HG02610 (cell line): ENCODE data around the gene IGF2BP1.
"Not testable (repeated sequence)": the region's sequence is repeated elsewhere in the genome, so short reads cannot be mapped to it uniquely, and the experiment has no call there.

Source experiments
- ATAC-seq: cut with Tn5 transposase; IDR thresholded peaks from one replicate; pipeline ENCODE4 v1.9.1; 2021; ENCODE audit warnings: mild to moderate bottlenecking, moderate library complexity; ENCODE audit not compliant: unreplicated experiment

Gene IGF2BP1

GRCh38 chr17:49049265-49049664, 52.1 kb downstream of the IGF2BP1 start:
- ATAC-seq = no peak

- no peak for ATAC-seq
Observed at GRCh38 chr17:49050611-49051010, 53.4 kb downstream of the IGF2BP1 start.

GRCh38 chr17:49051269-49051668, 54.1 kb downstream of the IGF2BP1 start:
- no peak for ATAC-seq

DNA sequence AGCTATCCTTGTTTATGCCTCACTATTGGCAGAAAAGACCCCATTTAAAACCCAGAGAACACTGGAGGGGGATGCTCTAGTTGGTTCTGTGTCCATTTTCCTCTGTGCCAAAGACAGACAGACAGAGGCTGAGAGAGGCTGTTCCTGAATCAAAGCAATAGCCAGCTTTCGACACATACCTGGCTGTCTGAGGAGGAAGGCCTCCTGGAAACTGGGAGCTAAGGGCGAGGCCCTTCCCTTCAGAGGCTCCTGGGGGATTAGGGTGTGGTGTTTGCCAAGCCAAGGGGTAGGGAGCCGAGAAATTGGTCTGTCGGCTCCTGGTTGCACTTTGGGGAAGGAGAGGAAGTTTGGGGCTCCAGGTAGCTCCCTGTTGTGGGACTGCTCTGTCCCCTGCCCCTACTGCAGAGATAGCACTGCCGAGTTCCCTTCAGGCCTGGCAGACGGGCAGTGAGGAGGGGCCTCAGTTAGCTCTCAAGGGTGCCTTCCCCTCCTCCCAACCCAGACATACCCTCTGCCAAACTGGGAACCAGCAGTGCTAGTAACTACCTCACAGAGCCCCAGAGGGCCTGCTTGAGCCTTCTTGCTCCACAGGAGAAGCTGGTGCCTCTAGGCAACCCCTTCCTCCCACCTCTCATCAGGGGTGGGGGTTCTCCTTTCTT, 56.1 kb downstream of the IGF2BP1 start:
- ATAC-seq = no peak

DNA sequence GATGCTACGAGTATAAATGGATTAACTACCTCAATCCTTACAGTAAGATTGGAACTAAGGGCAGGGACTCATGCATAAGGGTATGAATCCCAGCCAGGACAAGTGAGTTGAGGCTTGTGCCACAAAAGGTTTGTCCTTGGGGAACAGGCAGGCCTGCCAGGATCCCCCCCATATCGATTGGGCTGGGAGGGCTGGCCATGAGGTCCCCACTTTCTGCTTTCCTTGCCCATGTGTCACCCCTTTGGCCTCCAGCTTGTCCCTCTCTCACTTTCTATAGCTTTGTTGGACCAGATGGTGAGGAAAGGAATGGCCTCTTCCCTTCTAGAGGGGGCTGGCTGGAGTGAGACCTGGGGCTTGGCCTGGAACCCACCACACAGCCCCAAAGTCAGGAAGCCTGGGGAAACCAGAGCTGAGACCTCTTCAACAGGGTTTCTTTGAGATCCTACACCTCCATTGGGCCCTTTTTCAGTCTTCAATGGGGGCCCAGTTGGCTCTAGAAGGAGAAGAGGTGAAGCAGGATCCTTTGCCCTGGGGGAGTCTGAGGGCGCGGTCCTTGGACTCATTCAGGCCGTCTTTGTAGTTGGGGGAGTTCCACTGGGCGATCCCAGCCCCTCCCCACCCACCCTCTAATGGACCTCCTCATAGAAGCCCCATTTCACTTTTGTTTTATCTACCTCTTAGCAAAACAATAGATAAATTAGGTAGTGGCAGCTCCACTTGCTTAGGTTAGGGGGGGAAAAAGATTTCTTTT, 57.3 kb downstream of the IGF2BP1 start:
- no peak for ATAC-seq

GRCh38 chr17:49055181-49055927, 58.2 kb downstream of the IGF2BP1 start:
- ATAC-seq = no peak

DNA sequence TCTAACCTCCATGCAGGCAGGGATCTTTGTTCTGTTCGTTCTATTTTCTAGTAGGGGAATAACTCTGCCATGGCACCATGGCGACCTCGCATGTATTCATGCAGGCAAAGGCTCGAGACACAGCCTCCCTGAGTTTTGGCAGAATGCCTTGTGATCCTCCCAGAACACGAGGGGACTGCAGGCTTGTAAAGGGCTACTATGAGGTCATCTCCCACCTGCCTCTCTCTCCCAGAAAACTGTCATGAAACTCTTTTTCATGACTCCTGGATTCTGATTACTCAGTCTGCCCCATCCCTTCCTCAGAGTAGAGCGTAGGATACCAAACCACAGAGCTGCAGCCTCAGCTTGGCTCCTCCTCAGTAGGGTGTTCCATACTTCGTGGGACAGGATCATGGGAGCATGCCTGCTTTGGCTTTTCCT, 64.3 kb downstream of the IGF2BP1 start:
- ATAC-seq = no peak

- no peak for ATAC-seq
Observed at GRCh38 chr17:49063652-49064051, 66.5 kb downstream of the IGF2BP1 start.

DNA sequence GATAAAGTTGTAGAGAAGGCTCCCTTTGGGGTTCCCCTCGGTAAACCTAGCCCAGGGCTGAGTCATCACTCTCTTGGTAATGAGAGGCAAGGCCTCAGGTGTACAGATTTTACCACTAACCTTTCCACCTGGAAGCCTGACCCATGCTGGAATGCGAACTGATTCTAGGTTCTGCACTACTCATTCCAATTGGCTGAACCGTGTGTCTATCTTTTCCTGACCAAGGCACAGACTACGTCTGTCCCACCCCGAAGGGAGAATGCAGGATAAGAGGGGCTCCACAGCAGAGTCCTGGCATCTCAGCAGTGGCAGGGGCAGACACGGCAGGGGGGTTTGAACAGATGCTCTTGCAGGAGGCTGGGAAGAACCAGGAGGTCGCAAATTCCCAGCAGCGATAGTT, 70.0 kb downstream of the IGF2BP1 start:
- no peak for ATAC-seq

DNA sequence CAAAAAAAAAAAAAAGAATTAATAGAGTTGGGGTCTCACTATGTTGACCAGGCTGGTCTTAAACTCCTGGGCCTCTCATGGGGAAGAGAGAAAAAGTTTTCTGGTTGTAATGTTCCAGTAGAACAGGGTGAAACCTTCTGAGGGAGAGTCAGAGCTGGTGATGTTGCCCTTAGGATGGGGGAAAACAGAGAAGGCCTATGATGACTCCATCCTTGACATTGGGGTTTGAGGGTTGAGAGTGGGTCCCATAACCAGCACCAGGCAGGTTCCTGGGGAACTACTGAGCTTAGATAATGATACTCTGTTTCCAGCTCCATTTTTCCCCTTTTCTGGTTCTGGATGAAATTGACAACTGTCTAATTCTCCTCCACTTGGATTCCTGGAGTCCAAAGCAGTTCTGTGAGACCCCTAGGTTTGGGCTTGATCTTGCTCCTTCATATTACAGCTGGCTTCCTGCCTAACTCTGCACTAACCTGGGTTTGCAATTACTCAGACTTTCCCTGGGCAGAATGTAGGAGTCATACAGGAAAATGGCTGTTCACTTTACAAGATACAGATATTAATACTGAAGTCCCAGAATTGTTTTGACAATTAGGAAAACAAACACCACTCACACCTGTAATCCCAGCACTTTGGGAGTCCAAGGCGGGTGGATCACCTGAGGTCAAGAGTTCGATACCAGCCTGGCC, 72.5 kb downstream of the IGF2BP1 start:
- ATAC-seq = no peak

- no peak for ATAC-seq
Observed at GRCh38 chr17:49071106-49071505, 73.9 kb downstream of the IGF2BP1 start.

- no peak for ATAC-seq
Observed at GRCh38 chr17:49074851-49075540, 77.8 kb downstream of the IGF2BP1 start.

DNA sequence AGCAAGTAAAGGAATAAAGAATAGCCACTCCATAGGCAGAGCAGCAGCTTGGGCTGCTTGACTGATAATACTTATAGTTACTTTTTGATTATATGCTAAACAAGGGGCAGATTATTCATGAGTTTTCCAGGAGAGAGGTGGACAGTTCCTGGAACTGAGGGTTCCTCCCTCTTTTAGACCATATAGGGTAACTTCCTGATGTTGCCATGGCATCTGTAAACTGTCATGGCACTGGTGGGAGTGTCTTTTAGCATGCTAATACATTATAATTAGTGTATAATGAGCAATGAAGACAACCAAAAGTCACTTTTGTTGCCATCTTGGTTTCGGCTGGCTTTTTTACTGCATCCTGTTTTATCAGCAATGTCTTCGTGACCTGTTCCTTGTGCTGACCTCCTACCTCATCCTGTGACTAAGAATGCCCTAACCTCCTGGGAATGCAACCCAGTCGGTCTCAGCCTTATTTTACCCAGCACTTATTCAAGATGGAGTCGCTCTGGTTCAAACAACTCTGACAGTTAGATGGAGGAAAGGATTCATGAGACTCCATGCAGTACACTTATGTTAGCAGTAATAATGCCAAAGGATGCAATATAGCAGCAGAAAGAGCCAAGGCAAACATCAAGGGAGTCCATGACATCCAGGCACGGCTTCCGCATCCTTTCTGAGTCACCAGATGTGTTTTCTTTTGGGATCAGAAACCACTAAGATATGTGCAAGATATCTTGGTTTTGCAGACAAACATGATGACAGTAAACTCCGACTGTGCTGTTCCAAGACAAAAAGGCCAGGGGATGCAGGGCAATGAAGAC, 79.6 kb downstream of the IGF2BP1 start:
- no peak for ATAC-seq

DNA sequence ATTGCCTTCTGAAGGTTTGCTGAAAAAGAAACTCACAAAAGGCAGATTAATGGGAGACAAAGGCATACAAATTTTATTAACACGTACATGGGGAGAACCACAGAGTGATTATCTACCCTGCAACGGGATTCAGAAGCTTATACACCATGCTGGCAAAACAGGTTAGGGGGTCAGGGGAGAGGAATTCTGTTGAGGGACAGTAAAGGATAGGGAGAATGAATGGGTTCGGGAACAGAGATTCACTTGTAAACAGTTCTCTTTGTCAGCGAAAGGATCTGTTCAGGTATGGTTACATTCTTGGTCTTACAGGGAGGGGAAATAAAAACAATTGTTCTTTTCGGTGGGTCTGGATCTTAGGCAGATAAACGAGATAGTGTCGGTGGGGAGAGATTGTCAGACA, 81.1 kb downstream of the IGF2BP1 start:
- no peak for ATAC-seq

- ATAC-seq = no peak
Observed at GRCh38 chr17:49079840-49080663, 82.9 kb downstream of the IGF2BP1 start.

GRCh38 chr17:49082231-49082630, 85.0 kb downstream of the IGF2BP1 start:
- no peak for ATAC-seq

GRCh38 chr17:49085046-49085445, 87.9 kb downstream of the IGF2BP1 start:
- not testable (repeated sequence) for ATAC-seq

DNA sequence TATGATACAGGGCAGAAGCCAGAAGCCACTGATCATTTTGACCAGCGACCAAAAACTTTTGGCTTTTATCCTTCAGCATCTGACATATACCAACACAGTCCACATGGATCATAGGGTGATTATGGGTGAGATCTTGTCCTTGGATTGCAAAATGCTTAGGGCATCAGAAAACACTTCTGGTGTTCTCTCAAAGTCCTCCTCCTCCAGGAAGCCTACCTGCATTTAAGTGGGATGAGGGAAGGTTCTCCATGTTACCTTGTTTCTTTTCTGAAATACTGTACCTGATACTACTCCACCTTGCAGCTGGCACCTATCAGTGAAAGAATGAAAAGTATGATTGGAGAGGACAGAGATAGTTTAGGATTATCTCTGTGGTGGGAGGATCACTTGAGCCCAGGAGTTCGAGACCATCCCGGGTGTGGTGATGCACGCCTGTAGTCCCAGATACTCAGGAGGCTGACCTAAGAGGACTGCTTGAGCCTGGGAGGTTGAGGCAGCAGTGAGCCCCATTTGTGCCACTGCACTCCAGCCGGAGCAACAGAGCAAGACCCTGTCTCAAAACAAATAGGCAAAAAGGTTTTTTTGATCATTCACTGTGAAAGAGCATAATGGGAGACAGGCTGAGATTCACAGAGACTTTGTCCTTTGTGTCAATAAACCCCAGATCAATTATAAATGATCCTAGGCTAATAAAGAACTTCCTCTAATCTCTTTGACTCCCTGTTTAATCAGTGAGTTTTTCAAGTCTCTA, 88.6 kb downstream of the IGF2BP1 start:
- ATAC-seq = no peak

DNA sequence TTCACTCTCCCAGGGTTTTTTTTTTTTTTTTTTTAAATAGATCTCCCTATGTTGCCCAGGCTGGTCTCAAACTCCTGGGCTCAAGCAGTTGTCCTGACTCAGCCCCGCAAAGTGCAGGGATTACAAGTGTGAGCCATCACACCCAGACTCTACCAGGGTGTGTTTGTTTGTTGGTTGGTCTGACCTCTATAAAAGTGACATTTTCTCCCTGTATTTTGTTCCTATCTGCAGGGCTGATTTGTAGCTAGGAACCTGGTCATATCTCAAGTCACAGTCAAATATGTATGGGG, 89.1 kb downstream of the IGF2BP1 start:
- ATAC-seq = no peak
